ENCODE results near the gene CHKB. TPM values are rescaled to one million over a fixed set of nuclear protein-coding genes. Genes with fewer than 3 reads are reported as not detected.

The CHKB gene
- total RNA-seq, 1 experiment from 2014 or later, result 21.0 TPM

DNA sequence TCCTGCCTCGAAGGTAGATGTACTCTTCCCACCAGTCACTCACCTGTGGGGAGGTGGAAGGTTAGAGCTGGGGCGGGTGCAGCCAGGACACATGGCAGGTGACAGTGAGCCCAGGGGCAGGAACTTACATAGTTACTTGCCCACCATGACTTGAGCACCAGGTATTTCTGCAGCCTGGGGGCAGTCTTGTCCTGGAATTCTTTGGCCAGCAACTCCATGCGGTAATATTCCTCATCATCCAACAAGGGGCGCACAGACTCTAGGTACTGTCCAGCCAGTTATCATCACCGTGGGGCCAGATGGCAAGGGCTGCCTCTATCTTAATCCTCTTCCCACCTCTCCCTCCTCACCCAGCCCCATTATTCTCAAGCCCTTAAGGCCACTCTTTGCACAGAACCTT, 6.6 kb downstream of the CHKB start:
- DNase-seq (ENCODE audit: extremely low read depth, low read depth), result peak; percentile 41

- no peak for DNase-seq (ENCODE audit: extremely low read depth, low read depth)
These were observed 7.2 kb downstream of the CHKB start for GRCh38 chr22:50575426-50575941.

DNA sequence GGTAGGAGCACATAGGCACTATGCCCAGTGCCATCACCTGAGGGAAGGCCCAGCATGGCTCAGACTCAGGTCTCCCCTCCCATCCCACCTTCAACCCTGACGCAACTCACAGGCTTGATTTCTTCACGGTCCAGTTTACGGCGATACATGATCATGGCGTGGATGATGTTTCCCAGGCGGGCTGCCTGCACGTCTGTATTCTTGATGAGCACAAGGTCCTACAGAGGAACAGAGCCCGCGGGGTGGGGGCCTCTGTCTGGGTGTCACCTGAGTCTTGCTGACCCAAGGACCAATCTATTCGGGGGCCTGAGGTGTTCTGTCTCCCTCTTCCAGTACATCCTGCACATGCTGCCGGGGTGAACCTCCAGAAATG, 8.3 kb downstream of the CHKB start:
- no peak for DNase-seq (ENCODE audit: extremely low read depth, low read depth)

DNA sequence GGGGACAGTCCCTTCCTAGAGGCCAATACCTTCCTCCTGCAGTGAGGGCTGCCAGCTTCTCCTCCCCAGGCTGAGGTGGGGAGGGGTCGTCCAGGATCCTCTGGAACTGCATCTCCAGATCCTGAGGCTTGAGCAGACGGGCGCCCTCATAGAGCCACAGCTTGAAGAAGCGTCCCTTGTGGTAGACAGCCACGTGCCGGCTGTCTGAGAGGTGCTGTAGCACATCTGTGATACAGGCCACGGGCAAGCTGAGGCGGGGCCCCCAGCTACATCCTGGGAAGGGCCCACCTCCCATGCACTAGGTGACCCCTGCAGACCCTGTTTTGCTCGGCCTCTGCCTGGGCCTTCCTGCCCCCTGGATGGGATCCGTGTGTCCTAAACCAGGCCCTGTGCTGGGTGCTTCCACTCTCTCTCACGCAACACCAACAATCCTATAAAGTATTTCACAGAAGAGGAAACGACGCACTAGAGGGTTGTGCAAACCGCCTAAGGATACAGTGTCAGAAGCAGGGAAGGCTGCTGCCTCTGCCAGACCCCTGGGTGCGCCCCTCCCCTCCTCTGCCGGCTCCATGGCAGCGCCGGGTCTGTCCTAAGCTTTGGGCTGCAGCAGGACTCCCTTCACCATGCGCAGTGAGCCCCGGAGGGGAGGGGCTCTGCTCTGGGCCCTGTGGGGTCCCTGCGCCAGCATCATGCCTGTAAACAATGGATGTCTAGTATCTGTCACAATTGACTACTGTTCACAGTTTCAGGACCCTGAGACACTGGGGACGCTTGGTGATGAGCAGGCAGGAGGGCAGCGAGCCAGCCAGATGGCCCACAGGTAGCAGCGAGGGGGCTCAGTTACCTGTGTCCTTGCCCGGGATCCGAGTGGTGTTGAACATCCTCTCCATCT, 8.9 kb downstream of the CHKB start:
- no peak for DNase-seq (ENCODE audit: extremely low read depth, low read depth)

DNA sequence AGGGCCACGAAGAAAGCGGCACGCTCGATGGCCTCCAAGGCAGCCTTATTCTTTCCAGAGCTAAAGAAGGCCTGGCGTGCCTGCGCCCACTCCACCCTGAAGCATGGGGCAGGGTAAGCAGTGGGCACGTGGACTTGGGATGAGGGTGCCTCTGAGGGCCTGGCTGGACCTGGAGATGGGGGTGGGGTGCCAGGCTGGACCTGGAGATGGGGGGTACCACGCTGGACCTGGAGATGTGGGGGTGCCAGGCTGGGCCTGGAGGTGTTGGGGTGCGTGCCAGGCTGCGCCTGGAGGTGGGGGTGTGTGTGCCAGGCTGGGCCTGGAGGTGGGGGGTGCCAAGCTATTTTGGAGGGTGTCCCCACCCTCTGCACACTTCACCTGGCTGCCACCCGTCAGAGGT, 9.7 kb downstream of the CHKB start:
- no peak for DNase-seq (ENCODE audit: extremely low read depth, low read depth)

DNA sequence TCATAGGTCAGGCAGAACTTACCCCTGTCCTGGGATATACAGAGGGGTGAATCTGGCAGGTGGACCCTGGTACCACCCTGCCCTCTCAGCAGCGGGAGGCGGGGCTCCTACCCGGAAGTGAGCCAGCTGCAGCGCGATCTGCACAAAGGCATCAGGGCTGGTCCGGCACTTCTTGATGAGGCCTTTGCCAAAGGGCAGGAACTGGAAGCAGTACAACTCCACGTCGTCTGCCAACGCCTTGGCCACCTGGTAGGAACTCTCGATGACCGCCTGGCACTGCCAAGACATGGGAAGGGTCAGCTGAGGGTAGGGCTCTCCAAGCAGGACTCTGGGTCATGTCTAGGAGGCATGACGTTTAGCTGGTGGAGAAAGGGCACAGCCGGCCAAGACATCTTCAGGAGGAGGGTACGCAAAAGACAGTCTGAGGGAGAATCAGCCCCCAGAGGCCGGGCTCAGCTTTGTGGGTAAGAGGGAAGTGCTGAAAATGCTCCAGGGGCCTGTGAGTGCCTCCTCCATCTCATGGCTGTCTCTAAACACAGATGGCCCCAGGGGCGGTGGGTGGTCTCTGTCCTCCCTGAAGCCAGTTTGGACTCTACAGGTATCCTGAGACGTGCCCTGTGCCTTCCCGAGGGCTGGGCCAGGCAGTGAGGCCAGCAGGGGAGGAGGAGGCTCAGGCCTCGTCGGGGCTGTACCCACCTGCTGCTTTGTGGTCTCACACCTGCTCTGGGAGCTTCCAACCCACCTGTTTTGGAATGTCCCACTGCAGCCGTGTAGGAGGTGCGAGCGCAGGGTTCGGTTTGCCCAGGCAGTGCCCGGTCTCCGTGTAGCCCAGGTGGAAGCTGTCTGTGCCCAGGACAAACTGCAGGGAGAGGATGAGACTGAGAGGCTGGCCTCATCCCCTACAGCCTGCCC, 11.1 kb downstream of the CHKB start:
- no peak for DNase-seq (ENCODE audit: extremely low read depth, low read depth)

- DNase-seq (ENCODE audit: extremely low read depth, low read depth), result no peak
These were observed 11.8 kb downstream of the CHKB start for GRCh38 chr22:50570861-50571260.

GRCh38 chr22:50569896-50570535, 12.6 kb downstream of the CHKB start:
- no peak for DNase-seq (ENCODE audit: extremely low read depth, low read depth)

DNA sequence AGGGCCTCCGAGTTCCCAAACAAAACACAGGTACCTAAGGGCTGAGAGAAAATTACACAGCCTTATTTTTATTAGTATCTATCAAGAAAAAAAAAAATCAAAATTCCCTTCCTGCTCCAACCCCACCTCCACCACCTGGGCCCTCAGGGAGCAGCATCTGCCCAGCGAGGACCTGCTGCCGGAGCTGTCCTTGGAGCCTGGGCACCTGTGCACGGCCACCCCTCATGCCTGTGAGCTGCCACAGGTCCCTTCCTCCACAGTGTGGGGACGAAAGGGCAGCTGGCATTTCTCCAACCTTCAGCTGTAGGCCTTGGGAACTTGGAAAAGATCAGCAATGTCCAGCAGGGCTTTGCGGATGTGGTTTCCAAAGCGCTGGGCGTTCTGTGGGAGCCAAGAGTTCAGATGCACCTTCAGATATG, 13.6 kb downstream of the CHKB start:
- DNase-seq (ENCODE audit: extremely low read depth, low read depth), result no peak

GRCh38 chr22:50568626-50569025, 14.0 kb downstream of the CHKB start:
- no peak for DNase-seq (ENCODE audit: extremely low read depth, low read depth)

DNA sequence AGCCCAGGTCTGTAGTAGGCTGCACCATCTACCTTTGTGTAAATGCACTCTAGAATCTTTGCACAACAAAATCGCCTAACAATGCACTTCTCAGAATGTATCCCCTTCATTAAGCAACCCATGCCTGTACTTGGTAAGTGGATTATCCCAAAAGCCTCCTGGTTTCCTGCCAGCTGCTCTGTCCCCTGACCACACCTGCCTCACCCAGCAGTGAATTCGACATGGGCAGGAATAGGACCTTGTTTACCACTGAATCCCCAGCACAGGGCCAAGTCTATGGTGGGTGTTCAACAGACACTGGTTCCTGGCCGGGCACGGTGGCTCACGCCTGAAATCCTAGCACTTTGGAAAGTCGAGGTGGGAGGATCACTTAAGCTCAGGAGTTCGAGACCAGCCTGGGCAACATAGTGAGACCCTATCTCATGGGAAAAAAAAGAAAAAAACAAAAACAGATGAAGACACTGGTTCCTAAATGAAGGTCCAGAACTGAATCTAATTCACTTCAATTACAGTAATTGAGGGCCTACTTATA, 14.9 kb downstream of the CHKB start:
- DNase-seq (ENCODE audit: extremely low read depth, low read depth), result no peak

- DNase-seq (ENCODE audit: extremely low read depth, low read depth), result no peak
These were observed 18.4 kb downstream of the CHKB start for GRCh38 chr22:50564289-50564688.

- no peak for DNase-seq (ENCODE audit: extremely low read depth, low read depth)
These were observed 19.1 kb downstream of the CHKB start for GRCh38 chr22:50563413-50564160.

GRCh38 chr22:50562523-50563412, 19.9 kb downstream of the CHKB start, which contains the start of gene SYCE3:
SYCE3 (minus strand) TSS chr22:50562919; CDS start chr22:50556405, 6,514 bp downstream.
- DNase-seq (ENCODE audit: extremely low read depth, low read depth), result peak; percentile 92

GRCh38 chr22:50561401-50562358, 21.0 kb downstream of the CHKB start:
- no peak for DNase-seq (ENCODE audit: extremely low read depth, low read depth)

GRCh38 chr22:50560034-50560433, 22.6 kb downstream of the CHKB start:
- DNase-seq (ENCODE audit: extremely low read depth, low read depth), result no peak

DNA sequence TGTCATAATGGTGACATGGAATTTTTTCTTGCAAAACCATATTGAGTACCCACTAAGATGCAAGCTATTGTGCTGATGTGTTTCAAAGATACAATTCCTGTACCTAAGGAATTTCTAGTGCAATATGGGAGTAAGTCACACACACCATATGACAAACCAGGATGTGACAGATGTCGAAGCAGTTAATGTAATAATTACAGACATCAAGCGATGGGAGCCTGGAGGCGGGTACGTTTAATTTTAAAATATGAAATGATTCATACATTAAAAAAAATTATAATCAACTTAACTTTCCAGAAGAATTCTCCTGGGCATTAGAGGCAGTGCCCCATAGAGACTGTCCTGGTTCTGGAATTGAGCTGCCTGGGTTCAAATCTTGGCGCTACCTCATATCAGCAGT, 25.9 kb downstream of the CHKB start:
- no peak for DNase-seq (ENCODE audit: extremely low read depth, low read depth)

GRCh38 chr22:50553310-50553709, 29.3 kb downstream of the CHKB start:
- DNase-seq (ENCODE audit: extremely low read depth, low read depth), result no peak
